GM12865 (cell line): Measurements from ENCODE around the gene OTUD6A.

Experiments
- DNase-seq: peaks from one replicate; pipeline ENCODE4 v3.0.0; 2010; ENCODE audit warnings: low read depth
- H3K4me3 ChIP-seq: 2 replicates; pipeline ENCODE4 v1.5.1; 2011; ENCODE audit warnings: mild to moderate bottlenecking, low read depth, low read length, control low read depth
- CTCF ChIP-seq: IDR thresholded peaks from 2 replicates; pipeline ENCODE4 v1.5.1; 2011; ENCODE audit warnings: low read length, control low read depth, low read depth, inconsistent platforms; ENCODE audit not compliant: insufficient read depth; ENCODE audit errors: missing control alignments

Gene OTUD6A

GRCh38 chrX:70043685-70044084 lies 18.6 kb upstream of the OTUD6A start:
- no peak overlapping the region for H3K4me3 ChIP-seq
- DNase-seq: no peak
- no peak for TF ChIP-seq CTCF

- no peak for DNase-seq
- no peak overlapping the region for H3K4me3 ChIP-seq
- no peak for TF ChIP-seq CTCF
These were observed 17.6 kb upstream of the OTUD6A start for GRCh38 chrX:70044541-70045245.

- no peak overlapping the region for H3K4me3 ChIP-seq
- no peak for DNase-seq
- no peak for TF ChIP-seq CTCF
These were observed 15.3 kb upstream of the OTUD6A start for GRCh38 chrX:70046978-70047377.

GRCh38 chrX:70049406-70049805 lies 12.9 kb upstream of the OTUD6A start:
- H3K4me3 ChIP-seq: no peak overlapping the region
- TF ChIP-seq CTCF: no peak
- no peak for DNase-seq

GRCh38 chrX:70049925-70050324 lies 12.3 kb upstream of the OTUD6A start, which contains the start of gene AWAT2:
Gene AWAT2, minus strand, starts transcription at chrX:70049938. Its CDS starts 6 bp downstream, at chrX:70049932.
- no peak for DNase-seq
- H3K4me3 ChIP-seq: no peak within 1 kb of the TSS
- no peak for TF ChIP-seq CTCF

GRCh38 chrX:70052895-70053615 lies 9.2 kb upstream of the OTUD6A start:
- DNase-seq: no peak
- no peak for TF ChIP-seq CTCF
- H3K4me3 ChIP-seq: no peak overlapping the region
